Liver (tissue), 9 donors: ENCODE data around the gene ABCC10. TPM values are rescaled to one million over a fixed set of nuclear protein-coding genes. Genes with fewer than 3 reads are reported as not detected.

Experiments
- DNase-seq: peaks from one replicate; pipeline ENCODE4 v3.0.0-alpha.2; 2017; ENCODE audit warnings: low spot score
- H3K27ac ChIP-seq, 2 donors: one replicate each; pipeline ENCODE4 v1.7.0; 2013; ENCODE audit warnings: inconsistent platforms in 2 of 2, low read length in 2 of 2, control low read depth in 1 of 2, low read depth in 1 of 2, mild to moderate bottlenecking in 1 of 2
- H3K27me3 ChIP-seq, 4 donors: one replicate each; pipeline versions ENCODE4 v1.6.1 to v1.7.0; 2013; ENCODE audit warnings: low read length in 3 of 4, inconsistent platforms in 1 of 4, mild to moderate bottlenecking in 1 of 4, moderate library complexity in 1 of 4; ENCODE audit not compliant: control insufficient read depth in 4 of 4, insufficient read depth in 4 of 4
- H3K36me3 ChIP-seq, 4 donors: one replicate each; pipeline versions ENCODE4 v1.6.1 to v1.7.0; 2013; ENCODE audit warnings: low read length in 3 of 4, mild to moderate bottlenecking in 3 of 4, low read depth in 1 of 4, moderate library complexity in 1 of 4; ENCODE audit not compliant: control insufficient read depth in 4 of 4, insufficient read depth in 3 of 4
- H3K4me1 ChIP-seq, 4 donors: one replicate each; pipeline versions ENCODE4 v1.6.1 to v1.7.0; 2013; ENCODE audit warnings: low read length in 3 of 4, mild to moderate bottlenecking in 3 of 4, moderate library complexity in 1 of 4; ENCODE audit not compliant: control insufficient read depth in 4 of 4, insufficient read depth in 4 of 4
- H3K4me3 ChIP-seq, 3 donors: one replicate each; pipeline versions ENCODE4 v1.6.1 to v1.7.0; 2013; ENCODE audit warnings: low read length in 3 of 3, control low read depth in 1 of 3, low read depth in 1 of 3, mild to moderate bottlenecking in 1 of 3
- H3K9ac ChIP-seq, 2 donors: one replicate each; pipeline ENCODE4 v1.7.0; 2013; ENCODE audit warnings: low read length in 2 of 2, mild to moderate bottlenecking in 2 of 2, moderate library complexity in 2 of 2, control low read depth in 1 of 2, low read depth in 1 of 2
- H3K9me3 ChIP-seq, 4 donors: one replicate each; pipeline versions ENCODE4 v1.6.1 to v1.7.0; 2013; ENCODE audit warnings: low read length in 3 of 4; ENCODE audit not compliant: control insufficient read depth in 4 of 4
- ATF3 ChIP-seq: IDR thresholded peaks from 2 replicates; pipeline ENCODE4 v1.6.1; 2016; ENCODE audit warnings: antibody characterized with exemption
- CTCF ChIP-seq: fragments of 150-350 bp; IDR thresholded peaks from 2 replicates; pipeline ENCODE4 v1.5.1; 2017; ENCODE audit warnings: improper control_type of control experiment, low read depth, low read length; ENCODE audit not compliant: missing input control
- EGR1 ChIP-seq, 2 donors: IDR thresholded peaks; 2 replicates each; pipeline ENCODE4 v1.6.1; 2016 to 2018; ENCODE audit warnings: antibody characterized with exemption in 2 of 2, low read depth in 2 of 2
- FOXA1 ChIP-seq: IDR thresholded peaks from 2 replicates; pipeline ENCODE4 v1.6.1; 2016; ENCODE audit warnings: antibody characterized with exemption
- FOXA2 ChIP-seq: IDR thresholded peaks from 2 replicates; pipeline ENCODE4 v1.6.1; 2016; ENCODE audit warnings: antibody characterized with exemption
- GABPA ChIP-seq, 2 donors: IDR thresholded peaks in 1 of 2; conservative IDR thresholded peaks in 1 of 2; 2 replicates each; pipeline ENCODE4 v1.6.1; 2016; ENCODE audit warnings: antibody characterized with exemption in 2 of 2, mild to moderate bottlenecking in 1 of 2, moderate library complexity in 1 of 2
- HNF4A ChIP-seq, 2 donors: conservative IDR thresholded peaks; 2 replicates each; pipeline ENCODE4 v1.6.1; 2016; ENCODE audit warnings: antibody characterized with exemption in 2 of 2, mild to moderate bottlenecking in 2 of 2
- HNF4G ChIP-seq: IDR thresholded peaks from 2 replicates; pipeline ENCODE4 v1.6.1; 2016; ENCODE audit warnings: antibody characterized with exemption
- JUND ChIP-seq, 2 donors: IDR thresholded peaks; 2 replicates each; pipeline ENCODE4 v1.6.1; 2016; ENCODE audit warnings: antibody characterized with exemption in 2 of 2
- MAX ChIP-seq: IDR thresholded peaks from 2 replicates; pipeline ENCODE4 v1.6.1; 2016; ENCODE audit warnings: antibody characterized with exemption
- NR2F2 ChIP-seq: IDR thresholded peaks from 2 replicates; pipeline ENCODE4 v1.6.1; 2016; ENCODE audit warnings: antibody characterized with exemption
- RAD21 ChIP-seq, 2 donors: IDR thresholded peaks; 2 replicates each; pipeline ENCODE4 v1.6.1; 2016; ENCODE audit warnings: antibody characterized with exemption in 2 of 2, mild to moderate bottlenecking in 2 of 2
- REST ChIP-seq: IDR thresholded peaks from 2 replicates; pipeline ENCODE4 v1.6.1; 2016; ENCODE audit warnings: antibody characterized with exemption, mild to moderate bottlenecking
- RXRA ChIP-seq, 2 donors: IDR thresholded peaks; 2 replicates each; pipeline ENCODE4 v1.6.1; 2017 to 2018; ENCODE audit warnings: antibody characterized with exemption in 2 of 2, mild to moderate bottlenecking in 1 of 2
- SP1 ChIP-seq: IDR thresholded peaks from 2 replicates; pipeline ENCODE4 v1.6.1; 2018; ENCODE audit warnings: antibody characterized with exemption, mild to moderate bottlenecking
- TAF1 ChIP-seq: conservative IDR thresholded peaks from 2 replicates; pipeline ENCODE4 v1.6.1; 2016; ENCODE audit warnings: antibody characterized with exemption, mild to moderate bottlenecking
- YY1 ChIP-seq: IDR thresholded peaks from 2 replicates; pipeline ENCODE4 v1.6.1; 2016; ENCODE audit warnings: antibody characterized with exemption, mild to moderate bottlenecking
- ZBTB33 ChIP-seq: IDR thresholded peaks from 2 replicates; pipeline ENCODE4 v1.6.1; 2016; ENCODE audit warnings: antibody characterized with exemption
- WGBS: extraction: QIAGEN DNeasy Blood & Tissue Kit; methylation state at CpG from one replicate; pipeline ENCODE4 v1.1.7; 2013; 5-methylcytosine and 5-hydroxymethylcytosine counted together
- polyA plus RNA-seq, 2 donors: library from polyadenylated mRNA; stranded (reverse) in 1 of 2; unstranded in 1 of 2; fragments of 200-250 nt in 1 of 2; fragments of >200 nt in 1 of 2; fragmentation: Nextera tagmentation in 1 of 2; extraction: Ambion mirVana in 1 of 2; gene quantifications; one replicate each; pipeline versions ENCODE4 v1.2.1 to v1.2.3, GENCODE V29; 2013 to 2015
- total RNA-seq, 2 donors: library from RNA; depleted of rRNA; stranded (reverse); fragments of >200 nt; gene quantifications; one replicate each; pipeline ENCODE4 v1.2.3, GENCODE V29; 2014
- donor health status: healthy.
- donor health status: healthy.
- donor health status: healthy.
- donor health status: healthy.
- donor health status: healthy.

The ABCC10 gene
- total and polyA plus RNA-seq, 4 donors: 3.9 to 10.6 (median 5.1) TPM

- no peaks in the 10 kb centered on the region for H3K27me3 ChIP-seq
- no peak overlapping the region for H3K9ac ChIP-seq
- DNase-seq: no peak
- H3K36me3 ChIP-seq: no peaks in the 10 kb centered on the region
- no peaks in the 10 kb centered on the region for H3K9me3 ChIP-seq
- no peak overlapping the region for H3K4me3 ChIP-seq
- H3K4me1 ChIP-seq: no peaks in the 10 kb centered on the region
- TF ChIP-seq JUND (IDR thresholded peaks at IDR 0.05): no peak
- no peak for TF ChIP-seq RXRA (IDR thresholded peaks at IDR 0.05)
- no peak for TF ChIP-seq FOXA1
- no peak for TF ChIP-seq CTCF
- no peak for TF ChIP-seq MAX
- TF ChIP-seq SP1: no peak
- no peak for TF ChIP-seq FOXA2
- TF ChIP-seq RAD21 (IDR thresholded peaks at IDR 0.05): no peak
- no peak for TF ChIP-seq REST
- TF ChIP-seq HNF4A (conservative IDR thresholded peaks at IDR 0.05): no peak
- TF ChIP-seq ZBTB33: no peak
- TF ChIP-seq HNF4G: no peak
- no peak for TF ChIP-seq GABPA (IDR thresholded peaks at IDR 0.05 in 1 of 2, conservative IDR thresholded peaks at IDR 0.05 in 1 of 2)
- no peak for TF ChIP-seq NR2F2
- no peak for TF ChIP-seq TAF1
- TF ChIP-seq ATF3: no peak
- TF ChIP-seq EGR1 (IDR thresholded peaks at IDR 0.05; ENCODE audit: low read depth in 2 of 2): no peak
- TF ChIP-seq YY1: no peak
- no peak overlapping the region for H3K27ac ChIP-seq
- WGBS: 85% methylated on average over 4 of the region's 4 CpGs
These were observed 40.4 kb downstream of the ABCC10 start for GRCh38 chr6:43467752-43468151.

- Histone ChIP-seq H3K9me3 (no peaks in the 10 kb centered on the region), H3K9ac (no peak overlapping the region), H3K36me3 (no peaks in the 10 kb centered on the region), H3K4me3 (no peak overlapping the region), H3K27me3 (no peaks in the 10 kb centered on the region), H3K27ac (no peak overlapping the region), H3K4me1 (no peaks in the 10 kb centered on the region)
- WGBS: 84% methylated on average over 4 of the region's 4 CpGs
- DNase-seq: no peak
- TF ChIP-seq MAX: no peak
- TF ChIP-seq FOXA2: no peak
- TF ChIP-seq REST: no peak
- no peak for TF ChIP-seq GABPA (IDR thresholded peaks at IDR 0.05 in 1 of 2, conservative IDR thresholded peaks at IDR 0.05 in 1 of 2)
- TF ChIP-seq ZBTB33: no peak
- no peak for TF ChIP-seq RAD21 (IDR thresholded peaks at IDR 0.05)
- no peak for TF ChIP-seq YY1
- no peak for TF ChIP-seq HNF4G
- TF ChIP-seq JUND (IDR thresholded peaks at IDR 0.05): no peak
- no peak for TF ChIP-seq FOXA1
These were observed 40.9 kb downstream of the ABCC10 start for GRCh38 chr6:43468240-43468639.
